ENCODE data around the gene UBE2E2.

Gene UBE2E2

GRCh38 chr3:23450806-23451205, 247.7 kb downstream of the UBE2E2 start:
- TF ChIP-seq CTCF (IDR thresholded peaks at IDR 0.05; ENCODE audit: borderline replicate concordance, insufficient read depth, low read depth, low read length), result no peak
- H3K4me3 ChIP-seq (ENCODE audit: low read depth, low read length), result no peak overlapping the region

- H3K4me3 ChIP-seq (ENCODE audit: low read depth, low read length), result no peak overlapping the region
- TF ChIP-seq CTCF (IDR thresholded peaks at IDR 0.05; ENCODE audit: borderline replicate concordance, insufficient read depth, low read depth, low read length), result no peak
Observed at GRCh38 chr3:23452408-23452807, 249.3 kb downstream of the UBE2E2 start.

DNA sequence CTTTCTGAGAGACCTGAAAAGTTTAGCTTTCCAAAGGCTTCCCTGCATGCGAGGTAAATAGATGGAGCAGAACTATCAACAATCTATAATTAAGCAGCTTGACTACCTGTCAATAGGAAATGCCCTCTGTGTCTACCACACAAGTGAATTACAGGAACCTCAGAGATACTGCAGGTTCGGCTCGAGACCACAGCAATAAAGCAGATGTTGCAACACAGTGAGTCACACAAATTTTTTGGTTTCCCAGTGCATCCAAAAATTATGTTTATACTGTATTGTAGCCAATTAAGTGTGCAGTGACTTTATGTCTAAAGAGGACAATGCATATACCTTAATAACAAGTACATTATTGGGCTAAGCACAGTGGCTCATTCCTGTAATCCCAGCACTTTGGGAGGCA, 252.0 kb downstream of the UBE2E2 start:
- TF ChIP-seq CTCF (IDR thresholded peaks at IDR 0.05; ENCODE audit: borderline replicate concordance, insufficient read depth, low read depth, low read length), result no peak
- no peak overlapping the region for H3K4me3 ChIP-seq (ENCODE audit: low read depth, low read length)

DNA sequence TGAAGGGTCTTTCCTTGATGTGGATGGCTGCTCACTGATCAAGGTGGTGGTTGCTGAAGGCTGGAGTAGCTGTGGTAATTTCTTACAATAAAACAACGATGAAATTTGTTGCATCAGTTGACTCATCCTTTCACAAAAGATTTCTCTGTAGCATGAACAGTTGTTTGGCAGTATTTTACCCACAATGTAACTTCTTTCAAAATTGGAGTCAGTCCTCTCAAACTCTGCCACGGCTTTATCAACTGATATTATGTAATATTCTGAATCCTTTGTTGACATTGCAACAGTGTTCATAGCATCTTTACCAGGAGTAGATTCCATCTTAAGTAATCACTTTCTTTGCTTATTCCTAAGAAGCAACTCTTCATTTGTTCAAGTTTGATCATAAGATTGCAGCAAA, 252.6 kb downstream of the UBE2E2 start:
- TF ChIP-seq CTCF (IDR thresholded peaks at IDR 0.05; ENCODE audit: borderline replicate concordance, insufficient read depth, low read depth, low read length), result no peak
- no peak overlapping the region for H3K4me3 ChIP-seq (ENCODE audit: low read depth, low read length)

- no peak overlapping the region for H3K4me3 ChIP-seq (ENCODE audit: low read depth, low read length)
- no peak for TF ChIP-seq CTCF (IDR thresholded peaks at IDR 0.05; ENCODE audit: borderline replicate concordance, insufficient read depth, low read depth, low read length)
Observed at GRCh38 chr3:23457697-23458096, 254.6 kb downstream of the UBE2E2 start.

DNA sequence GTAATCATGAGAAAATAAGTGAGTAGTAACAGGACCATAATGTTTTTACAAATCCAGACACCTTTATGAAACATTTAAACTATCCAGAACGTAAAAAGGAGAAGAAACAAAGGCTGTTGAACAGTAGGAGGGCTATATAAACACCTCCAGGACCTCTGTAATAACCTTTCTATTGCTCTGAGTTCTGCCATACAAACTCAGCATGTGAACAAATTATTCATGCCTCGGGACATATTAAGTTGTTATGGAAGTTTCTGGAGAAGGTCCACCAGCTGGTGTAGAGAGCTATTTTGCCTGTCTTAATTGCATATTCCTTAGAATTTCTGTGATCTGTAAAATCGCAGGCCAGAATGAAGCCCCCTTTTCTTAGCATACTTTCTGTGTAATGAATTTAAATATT, 256.3 kb downstream of the UBE2E2 start:
- no peak for TF ChIP-seq CTCF (IDR thresholded peaks at IDR 0.05; ENCODE audit: borderline replicate concordance, insufficient read depth, low read depth, low read length)
- H3K4me3 ChIP-seq (ENCODE audit: low read depth, low read length), result no peak overlapping the region

DNA sequence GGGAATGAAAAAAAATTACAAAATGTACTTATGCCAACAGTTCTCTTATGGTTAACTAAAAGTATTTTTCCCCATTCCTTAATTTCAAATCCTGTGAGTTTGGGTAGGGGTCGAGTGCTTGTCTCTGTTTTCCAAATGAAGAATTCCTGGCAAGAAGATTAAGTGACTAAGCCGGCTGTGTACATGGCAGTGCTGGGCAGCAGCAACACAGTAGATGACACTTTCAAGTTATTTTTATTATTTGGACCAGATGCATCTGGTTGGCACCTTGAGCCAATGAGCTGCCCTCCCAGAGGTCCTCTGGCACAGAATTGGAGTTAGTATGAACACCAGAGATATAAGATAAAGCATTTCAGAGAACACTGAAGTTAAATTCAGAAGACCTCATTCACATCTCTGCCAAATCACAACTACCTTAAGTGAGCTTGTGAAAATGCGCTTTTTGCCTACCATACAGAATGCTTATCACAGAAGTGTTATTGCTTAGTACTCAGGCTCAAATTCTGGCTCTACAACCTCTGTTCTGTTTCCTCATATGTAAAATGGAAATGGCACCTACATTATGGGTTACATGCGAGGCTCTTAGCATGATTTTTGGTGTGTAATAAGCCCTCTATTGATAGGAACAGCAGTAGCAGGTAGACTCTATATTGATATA, 256.9 kb downstream of the UBE2E2 start:
- no peak overlapping the region for H3K4me3 ChIP-seq (ENCODE audit: low read depth, low read length)
- no peak for TF ChIP-seq CTCF (IDR thresholded peaks at IDR 0.05; ENCODE audit: borderline replicate concordance, insufficient read depth, low read depth, low read length)
